Neural progenitor cell (in vitro differentiated cells): ENCODE data around the gene SLC5A10. TPM values are rescaled to one million over a fixed set of nuclear protein-coding genes. Genes with fewer than 3 reads are reported as not detected.
A peak's percentile ranks its signal among the peaks of the same experiment; 100 is the strongest.

ENCODE experiments used
- DNase-seq: peaks from one replicate; pipeline ENCODE4 v3.0.0-alpha.2; 2016; ENCODE audit warnings: low spot score
- H2AFZ ChIP-seq: fragments of 200-600 bp; sonication (generic); replicated peaks from 2 replicates; pipeline ENCODE4 v1.6.1; 2016; ENCODE audit warnings: antibody characterized with exemption
- H3F3A ChIP-seq: fragments of 200-600 bp; sonication (generic); 2 replicates; pipeline ENCODE4 v1.6.1; 2016; ENCODE audit warnings: antibody characterized with exemption, low read depth
- H3K27ac ChIP-seq: fragments of 200-600 bp; sonication (generic); 2 replicates; pipeline ENCODE4 v1.5.1; 2016; ENCODE audit warnings: mild to moderate bottlenecking
- H3K27me3 ChIP-seq: fragments of 200-600 bp; sonication (generic); 2 replicates; pipeline ENCODE4 v1.6.1; 2016; ENCODE audit warnings: mild to moderate bottlenecking, moderate library complexity
- H3K36me3 ChIP-seq: fragments of 200-600 bp; sonication (generic); 2 replicates; pipeline ENCODE4 v1.5.1; 2016
- H3K4me1 ChIP-seq: fragments of 200-600 bp; sonication (generic); 2 replicates; pipeline ENCODE4 v1.6.1; 2016; ENCODE audit warnings: mixed run types
- H3K4me2 ChIP-seq: fragments of 200-600 bp; sonication (generic); 2 replicates; pipeline ENCODE4 v1.6.1; 2016
- H3K4me3 ChIP-seq: fragments of 200-600 bp; sonication (generic); 2 replicates; pipeline ENCODE4 v1.5.1; 2016
- H3K79me2 ChIP-seq: fragments of 200-600 bp; sonication (generic); 2 replicates; pipeline ENCODE4 v1.6.1; 2016; ENCODE audit warnings: low read depth
- H3K9ac ChIP-seq: fragments of 200-600 bp; sonication (generic); 2 replicates; pipeline ENCODE4 v1.6.1; 2016
- H3K9me3 ChIP-seq: fragments of 200-600 bp; sonication (generic); 2 replicates; pipeline ENCODE4 v1.5.1; 2016; ENCODE audit warnings: low read depth
- H4K20me1 ChIP-seq: fragments of 200-600 bp; sonication (generic); 2 replicates; pipeline ENCODE4 v1.6.1; 2016; ENCODE audit warnings: low read depth
- H3K27ac Mint-ChIP-seq: 3 replicates; pipeline ENCODE4 v1.8.0; 2021; ENCODE audit warnings: mixed read lengths
- H3K27me3 Mint-ChIP-seq: 2 replicates; pipeline ENCODE4 v1.8.0; 2022; ENCODE audit warnings: low read depth, mild to moderate bottlenecking, inconsistent platforms, moderate library complexity, mixed read lengths; ENCODE audit not compliant: insufficient read depth
- H3K36me3 Mint-ChIP-seq: 3 replicates; pipeline ENCODE4 v1.8.0; 2021; ENCODE audit warnings: mixed read lengths
- H3K4me1 Mint-ChIP-seq: 3 replicates; pipeline ENCODE4 v1.8.0; 2021; ENCODE audit warnings: mixed read lengths
- H3K4me3 Mint-ChIP-seq: 3 replicates; pipeline ENCODE4 v1.8.0; 2021; ENCODE audit warnings: mild to moderate bottlenecking, moderate library complexity, mixed read lengths
- H3K9me3 Mint-ChIP-seq: 3 replicates; pipeline ENCODE4 v1.8.0; 2020; ENCODE audit warnings: mixed read lengths
- EZH2 ChIP-seq: fragments of 200-600 bp; sonication (generic); IDR thresholded peaks from 2 replicates; pipeline ENCODE4 v1.6.1; 2017; ENCODE audit warnings: antibody characterized with exemption, mild to moderate bottlenecking, moderate library complexity
- EZH2phosphoT487 ChIP-seq: fragments of 200-600 bp; sonication (generic); IDR thresholded peaks from 2 replicates; pipeline ENCODE4 v1.6.1; 2017; ENCODE audit warnings: antibody characterized with exemption
- total RNA-seq: library from RNA; depleted of rRNA; stranded (reverse); fragments of >200 nt; gene quantifications from 2 replicates; pipeline ENCODE4 v1.2.3, GENCODE V29; 2015; ENCODE audit warnings: low replicate concordance
- TF ChIP-seq, protein P1 (sequence below): fragments of 200-600 bp; sonication (generic); IDR thresholded peaks from 2 replicates; pipeline ENCODE4 v1.5.1; 2017; ENCODE audit warnings: antibody characterized with exemption, mild to moderate bottlenecking

Gene SLC5A10
- total RNA-seq, 1 donor from 2014 or later, result not detected

DNA sequence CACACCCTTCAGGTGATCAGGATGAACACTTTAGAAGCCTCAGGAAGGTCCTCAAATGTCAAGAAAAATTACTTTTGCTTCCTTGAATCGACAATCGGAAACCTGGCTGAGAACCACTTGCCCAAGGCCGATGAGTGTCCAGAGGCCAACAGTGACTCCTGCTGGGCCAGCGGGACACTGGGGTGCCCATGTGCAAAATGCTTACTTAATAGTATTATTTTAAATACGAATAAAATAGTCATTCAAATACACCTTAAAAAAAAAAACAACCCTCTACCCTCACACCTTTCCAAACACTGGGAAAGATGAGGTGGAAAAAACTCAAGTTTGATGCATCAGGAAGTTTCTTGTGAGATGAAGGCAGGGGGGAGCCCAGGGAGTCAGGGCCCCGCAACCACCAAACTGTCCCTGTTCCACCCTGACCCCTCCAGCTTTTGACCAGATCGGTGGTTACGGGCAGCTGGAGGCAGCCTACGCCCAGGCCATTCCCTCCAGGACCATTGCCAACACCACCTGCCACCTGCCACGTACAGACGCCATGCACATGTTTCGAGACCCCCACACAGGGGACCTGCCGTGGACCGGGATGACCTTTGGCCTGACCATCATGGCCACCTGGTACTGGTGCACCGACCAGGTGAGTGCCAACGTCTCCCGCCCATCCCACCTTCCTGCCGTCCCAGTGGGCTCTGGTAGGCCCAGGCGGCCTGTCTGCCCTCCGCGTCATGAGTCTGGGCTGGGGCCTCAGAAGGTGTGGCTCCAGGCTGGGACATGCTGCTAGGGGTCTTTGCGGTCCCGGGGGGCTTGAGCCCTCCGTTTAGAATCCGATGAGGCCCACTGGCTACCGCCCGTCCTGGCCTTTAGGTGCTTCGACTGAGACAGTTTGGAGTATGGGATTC lies 18.9 kb downstream of the SLC5A10 start:
- peaks cover 22% of the 10 kb centered on the region for H3K4me1 Mint-ChIP-seq
- H3K9me3 Mint-ChIP-seq, result no peaks in the 10 kb centered on the region
- no peaks in the 10 kb centered on the region for H3K36me3 ChIP-seq
- H3K9me3 ChIP-seq, result no peaks in the 10 kb centered on the region
- no peak overlapping the region for H3K9ac ChIP-seq
- TF ChIP-seq EZH2 (no peak), EZH2phosphoT487 (no peak)
- TF ChIP-seq, protein P1, sequence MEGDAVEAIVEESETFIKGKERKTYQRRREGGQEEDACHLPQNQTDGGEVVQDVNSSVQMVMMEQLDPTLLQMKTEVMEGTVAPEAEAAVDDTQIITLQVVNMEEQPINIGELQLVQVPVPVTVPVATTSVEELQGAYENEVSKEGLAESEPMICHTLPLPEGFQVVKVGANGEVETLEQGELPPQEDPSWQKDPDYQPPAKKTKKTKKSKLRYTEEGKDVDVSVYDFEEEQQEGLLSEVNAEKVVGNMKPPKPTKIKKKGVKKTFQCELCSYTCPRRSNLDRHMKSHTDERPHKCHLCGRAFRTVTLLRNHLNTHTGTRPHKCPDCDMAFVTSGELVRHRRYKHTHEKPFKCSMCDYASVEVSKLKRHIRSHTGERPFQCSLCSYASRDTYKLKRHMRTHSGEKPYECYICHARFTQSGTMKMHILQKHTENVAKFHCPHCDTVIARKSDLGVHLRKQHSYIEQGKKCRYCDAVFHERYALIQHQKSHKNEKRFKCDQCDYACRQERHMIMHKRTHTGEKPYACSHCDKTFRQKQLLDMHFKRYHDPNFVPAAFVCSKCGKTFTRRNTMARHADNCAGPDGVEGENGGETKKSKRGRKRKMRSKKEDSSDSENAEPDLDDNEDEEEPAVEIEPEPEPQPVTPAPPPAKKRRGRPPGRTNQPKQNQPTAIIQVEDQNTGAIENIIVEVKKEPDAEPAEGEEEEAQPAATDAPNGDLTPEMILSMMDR, result no peak
- H3K27ac Mint-ChIP-seq, result peak overlapping the region; percentile 69
- no peak overlapping the region for H3K4me2 ChIP-seq
- H2AFZ ChIP-seq, result no peak overlapping the region
- peaks cover 18% of the 10 kb centered on the region for H3F3A ChIP-seq
- DNase-seq, result no peak
- H4K20me1 ChIP-seq, result no peaks in the 10 kb centered on the region
- H3K27ac ChIP-seq, result no peak overlapping the region
- H3K79me2 ChIP-seq, result no peaks in the 10 kb centered on the region
- peaks cover 2% of the 10 kb centered on the region for H3K27me3 Mint-ChIP-seq
- no peaks in the 10 kb centered on the region for H3K36me3 Mint-ChIP-seq
- no peak overlapping the region for H3K4me3 ChIP-seq
- peaks cover 24% of the 10 kb centered on the region for H3K4me1 ChIP-seq
- peak overlapping the region; percentile 57 for H3K4me3 Mint-ChIP-seq
- H3K27me3 ChIP-seq, result no peaks in the 10 kb centered on the region

- Mint-ChIP-seq H3K9me3 (no peaks in the 10 kb centered on the region), H3K36me3 (no peaks in the 10 kb centered on the region), H3K4me3 (no peak overlapping the region), H3K4me1 (peaks cover 19% of the 10 kb centered on the region), H3K27ac (no peak overlapping the region), H3K27me3 (no peaks in the 10 kb centered on the region)
- Histone ChIP-seq H3K79me2 (no peaks in the 10 kb centered on the region), H3K27me3 (no peaks in the 10 kb centered on the region), H3K4me3 (no peak overlapping the region), H2AFZ (no peak overlapping the region), H3K36me3 (no peaks in the 10 kb centered on the region), H3F3A (peaks cover 15% of the 10 kb centered on the region), H4K20me1 (no peaks in the 10 kb centered on the region), H3K9ac (no peak overlapping the region), H3K4me1 (peaks cover 22% of the 10 kb centered on the region), H3K27ac (no peak overlapping the region), H3K9me3 (no peaks in the 10 kb centered on the region), H3K4me2 (no peak overlapping the region)
- DNase-seq, result no peak
- TF ChIP-seq, protein P1, result no peak
- TF ChIP-seq EZH2phosphoT487 (no peak), EZH2 (no peak)
Observed at GRCh38 chr17:18971801-18972200, 19.8 kb downstream of the SLC5A10 start.

GRCh38 chr17:18974407-18975149 lies 22.6 kb downstream of the SLC5A10 start:
- Mint-ChIP-seq H3K27me3 (peaks cover under 1% of the 10 kb centered on the region), H3K36me3 (no peaks in the 10 kb centered on the region), H3K27ac (peak overlapping the region; percentile 42), H3K4me1 (peaks cover 7% of the 10 kb centered on the region), H3K9me3 (no peaks in the 10 kb centered on the region), H3K4me3 (no peak overlapping the region)
- no peaks in the 10 kb centered on the region for H3K36me3 ChIP-seq
- H4K20me1 ChIP-seq, result peaks cover 5% of the 10 kb centered on the region
- no peak overlapping the region for H3K4me3 ChIP-seq
- H2AFZ ChIP-seq, result no peak overlapping the region
- no peak overlapping the region for H3K4me2 ChIP-seq
- H3F3A ChIP-seq, result no peaks in the 10 kb centered on the region
- no peaks in the 10 kb centered on the region for H3K4me1 ChIP-seq
- H3K9ac ChIP-seq, result no peak overlapping the region
- H3K79me2 ChIP-seq, result no peaks in the 10 kb centered on the region
- no peak for DNase-seq
- no peaks in the 10 kb centered on the region for H3K9me3 ChIP-seq
- no peaks in the 10 kb centered on the region for H3K27me3 ChIP-seq
- H3K27ac ChIP-seq, result no peak overlapping the region
- TF ChIP-seq, protein P1, result no peak
- no peak for TF ChIP-seq EZH2
- TF ChIP-seq EZH2phosphoT487, result no peak
